Lower lobe of right lung (tissue), 2 donors: Measurements from ENCODE around the gene FILIP1L. TPM values are rescaled to one million over a fixed set of nuclear protein-coding genes. Genes with fewer than 3 reads are reported as not detected.

ENCODE experiments used
- ATAC-seq, 2 donors: fragments of 200-7000 bp; cut with Tn5 transposase; one replicate each; pipeline ENCODE4 v1.9.1; 2020 to 2022; ENCODE audit warnings: mild to moderate bottlenecking in 2 of 2, moderate library complexity in 2 of 2
- DNase-seq: peaks from one replicate; pipeline ENCODE4 v3.0.0-alpha.2; 2020
- H3K27ac ChIP-seq: fragments of 200-600 bp; one replicate; pipeline ENCODE4 v1.8.0; 2022
- H3K27me3 ChIP-seq: fragments of 200-600 bp; one replicate; pipeline ENCODE4 v1.8.0; 2022; ENCODE audit warnings: low read depth
- H3K36me3 ChIP-seq: fragments of 200-600 bp; one replicate; pipeline ENCODE4 v1.8.0; 2022; ENCODE audit warnings: mild to moderate bottlenecking
- H3K4me1 ChIP-seq: fragments of 200-600 bp; one replicate; pipeline ENCODE4 v1.8.0; 2022
- H3K4me3 ChIP-seq: fragments of 200-600 bp; one replicate; pipeline ENCODE4 v1.8.0; 2022; ENCODE audit warnings: mild to moderate bottlenecking
- H3K9me3 ChIP-seq: fragments of 200-600 bp; one replicate; pipeline ENCODE4 v1.8.0; 2022
- intact Hi-C: fragments of 100-400 bp; cut with DNase I; formaldehyde crosslinking; loops from one replicate; pipeline ENCODE4 v1.11.0; 2022
- total RNA-seq: library from RNA; stranded (reverse); fragmentation: NEBNext Ultra II Directional; extraction: Animal tissue kit (Norgen Biotek cat#: 25700); gene quantifications from one replicate; pipeline ENCODE4 v1.2.1, GENCODE V29; 2021
- TF ChIP-seq, protein P1 (sequence below): fragments of 200-600 bp; IDR thresholded peaks from one replicate; pipeline ENCODE4 v1.8.0; 2022; ENCODE audit warnings: antibody characterized with exemption, mild to moderate bottlenecking
- donor health status: DM: no; HTN: yes; CAD: no; lungs with severe emphysema.

Gene FILIP1L
- total RNA-seq, 1 donor from 2014 or later, result 25.0 TPM

- intact Hi-C loops, result no loop called here
- Histone ChIP-seq H3K4me3 (no peak overlapping the region), H3K4me1 (peaks cover 24% of the 10 kb centered on the region), H3K27ac (peak overlapping the region; percentile 10), H3K9me3 (no peaks in the 10 kb centered on the region), H3K36me3 (no peaks in the 10 kb centered on the region), H3K27me3 (no peaks in the 10 kb centered on the region)
- TF ChIP-seq, protein P1, sequence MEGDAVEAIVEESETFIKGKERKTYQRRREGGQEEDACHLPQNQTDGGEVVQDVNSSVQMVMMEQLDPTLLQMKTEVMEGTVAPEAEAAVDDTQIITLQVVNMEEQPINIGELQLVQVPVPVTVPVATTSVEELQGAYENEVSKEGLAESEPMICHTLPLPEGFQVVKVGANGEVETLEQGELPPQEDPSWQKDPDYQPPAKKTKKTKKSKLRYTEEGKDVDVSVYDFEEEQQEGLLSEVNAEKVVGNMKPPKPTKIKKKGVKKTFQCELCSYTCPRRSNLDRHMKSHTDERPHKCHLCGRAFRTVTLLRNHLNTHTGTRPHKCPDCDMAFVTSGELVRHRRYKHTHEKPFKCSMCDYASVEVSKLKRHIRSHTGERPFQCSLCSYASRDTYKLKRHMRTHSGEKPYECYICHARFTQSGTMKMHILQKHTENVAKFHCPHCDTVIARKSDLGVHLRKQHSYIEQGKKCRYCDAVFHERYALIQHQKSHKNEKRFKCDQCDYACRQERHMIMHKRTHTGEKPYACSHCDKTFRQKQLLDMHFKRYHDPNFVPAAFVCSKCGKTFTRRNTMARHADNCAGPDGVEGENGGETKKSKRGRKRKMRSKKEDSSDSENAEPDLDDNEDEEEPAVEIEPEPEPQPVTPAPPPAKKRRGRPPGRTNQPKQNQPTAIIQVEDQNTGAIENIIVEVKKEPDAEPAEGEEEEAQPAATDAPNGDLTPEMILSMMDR, result no peak
- no peak for DNase-seq
- ATAC-seq, result no peak
These were observed 107.0 kb downstream of the FILIP1L start for GRCh38 chr3:100007313-100007712.

GRCh38 chr3:100006570-100007271 lies 107.6 kb downstream of the FILIP1L start:
- intact Hi-C loops, result no loop called here
- H3K27ac ChIP-seq, result no peak overlapping the region
- H3K9me3 ChIP-seq, result no peaks in the 10 kb centered on the region
- DNase-seq, result no peak
- no peak overlapping the region for H3K4me3 ChIP-seq
- H3K36me3 ChIP-seq, result no peaks in the 10 kb centered on the region
- no peak for ATAC-seq
- no peaks in the 10 kb centered on the region for H3K27me3 ChIP-seq
- TF ChIP-seq, protein P1, result no peak
- H3K4me1 ChIP-seq, result peaks cover 24% of the 10 kb centered on the region

GRCh38 chr3:100005665-100006393 lies 108.5 kb downstream of the FILIP1L start:
- Histone ChIP-seq H3K36me3 (no peaks in the 10 kb centered on the region), H3K27me3 (no peaks in the 10 kb centered on the region), H3K9me3 (no peaks in the 10 kb centered on the region), H3K4me1 (peaks cover 24% of the 10 kb centered on the region), H3K4me3 (no peak overlapping the region), H3K27ac (no peak overlapping the region)
- no peak for DNase-seq
- TF ChIP-seq, protein P1, result no peak
- intact Hi-C loops, result no loop called here
- ATAC-seq, result no peak

DNA sequence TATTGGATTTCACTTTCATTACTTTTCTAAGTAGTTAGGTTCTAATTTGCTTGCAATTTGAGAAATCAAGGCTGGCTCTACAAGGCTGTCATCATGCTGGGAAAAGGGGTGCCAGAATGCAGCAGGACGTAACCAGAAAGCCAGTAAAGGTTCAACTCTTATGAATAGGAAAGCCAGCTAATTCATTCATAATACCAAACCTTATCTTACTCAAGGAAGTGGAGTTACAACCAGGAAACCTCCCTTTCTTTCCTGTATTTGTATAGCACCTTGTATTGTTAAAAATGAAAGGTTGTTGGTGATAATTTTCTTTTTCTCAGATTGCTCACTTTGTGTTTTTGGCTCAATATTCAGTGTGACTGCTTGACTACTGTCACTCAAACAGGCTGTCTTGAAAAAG lies 109.4 kb downstream of the FILIP1L start:
- no peak overlapping the region for H3K4me3 ChIP-seq
- DNase-seq (no peak), ATAC-seq (no peak)
- no peak overlapping the region for H3K27ac ChIP-seq
- peaks cover 24% of the 10 kb centered on the region for H3K4me1 ChIP-seq
- TF ChIP-seq, protein P1, result no peak
- H3K36me3 ChIP-seq, result no peaks in the 10 kb centered on the region
- H3K27me3 ChIP-seq, result no peaks in the 10 kb centered on the region
- intact Hi-C loops, result no loop called here
- no peaks in the 10 kb centered on the region for H3K9me3 ChIP-seq

- no peaks in the 10 kb centered on the region for H3K27me3 ChIP-seq
- DNase-seq, result no peak
- ATAC-seq, result no peak
- intact Hi-C loops, result no loop called here
- no peaks in the 10 kb centered on the region for H3K9me3 ChIP-seq
- TF ChIP-seq, protein P1, result no peak
- no peak overlapping the region for H3K27ac ChIP-seq
- no peak overlapping the region for H3K4me3 ChIP-seq
- no peaks in the 10 kb centered on the region for H3K36me3 ChIP-seq
- peaks cover 24% of the 10 kb centered on the region for H3K4me1 ChIP-seq
These were observed 110.4 kb downstream of the FILIP1L start for GRCh38 chr3:100003609-100004503.
